GM21367 (cell line): ENCODE results near the gene IFT27.

Experiments
- ATAC-seq: cut with Tn5 transposase; IDR thresholded peaks from one replicate; pipeline ENCODE4 v1.9.1; 2021; ENCODE audit not compliant: unreplicated experiment

IFT27 gene

GRCh38 chr22:36797374-36797773 lies 21.5 kb upstream of the IFT27 start:
- no peak for ATAC-seq

- no peak for ATAC-seq
These were observed 20.7 kb upstream of the IFT27 start for GRCh38 chr22:36796552-36797175.

GRCh38 chr22:36795633-36796032 lies 19.7 kb upstream of the IFT27 start:
- ATAC-seq, result no peak

GRCh38 chr22:36790648-36791047 lies 14.7 kb upstream of the IFT27 start:
- ATAC-seq, result no peak

- no peak for ATAC-seq
These were observed 11.5 kb upstream of the IFT27 start for GRCh38 chr22:36787204-36787988.

GRCh38 chr22:36783743-36784142 lies 7.8 kb upstream of the IFT27 start:
- no peak for ATAC-seq

GRCh38 chr22:36781656-36782627 lies 6.0 kb upstream of the IFT27 start:
- peak; percentile 49 for ATAC-seq

- ATAC-seq, result no peak
These were observed 2.1 kb upstream of the IFT27 start for GRCh38 chr22:36778020-36778419.

GRCh38 chr22:36776722-36777121 lies 803 bp upstream of the IFT27 start:
- ATAC-seq, result no peak

- ATAC-seq, result peak; percentile 5
These were observed 344 bp downstream of the IFT27 start for GRCh38 chr22:36775586-36775963.

- ATAC-seq, result no peak
These were observed 2.0 kb downstream of the IFT27 start for GRCh38 chr22:36773935-36774334.

- no peak for ATAC-seq
These were observed 3.5 kb downstream of the IFT27 start for GRCh38 chr22:36772451-36772850.

GRCh38 chr22:36771356-36772063 lies 4.4 kb downstream of the IFT27 start:
- ATAC-seq, result no peak

GRCh38 chr22:36770513-36771231 lies 5.2 kb downstream of the IFT27 start:
- ATAC-seq, result no peak

GRCh38 chr22:36769541-36770512 lies 6.1 kb downstream of the IFT27 start:
- ATAC-seq, result no peak

GRCh38 chr22:36768616-36769015 lies 7.3 kb downstream of the IFT27 start:
- ATAC-seq, result no peak

- no peak for ATAC-seq
These were observed 7.8 kb downstream of the IFT27 start for GRCh38 chr22:36768141-36768540.

- ATAC-seq, result no peak
These were observed 8.7 kb downstream of the IFT27 start for GRCh38 chr22:36767035-36767775.
